H1 (cell line): ENCODE results near the gene NEGR1. TPM values are rescaled to one million over a fixed set of nuclear protein-coding genes. Genes with fewer than 3 reads are reported as not detected.
A peak's percentile ranks its signal among the peaks of the same experiment; 100 is the strongest.

Experiments used
- CTCF ChIA-PET: fragments of 300-600 bp; sonication (Branson Sonifier 250); formaldehyde crosslinking; loops from one replicate; lab custom pipeline; 2021; ENCODE audit not compliant: partially characterized antibody; lab: Charles Lee
- POLR2A ChIA-PET: fragments of 300-600 bp; sonication (Branson Sonifier 250); formaldehyde crosslinking; loops from one replicate; lab custom pipeline; 2021; ENCODE audit warnings: inconsistent platforms; ENCODE audit not compliant: partially characterized antibody; lab: Charles Lee
- DNase-seq, 2 experiments: peaks; one replicate each; pipeline versions ENCODE4 v3.0.0 to v3.0.0-alpha.2; 2010 to 2022; ENCODE audit warnings: low spot score in 2 of 2, low read depth in 1 of 2, mixed read lengths in 1 of 2
- FAIRE-seq: peaks from 2 replicates; lab custom pipeline; 2011; peaks lifted over from hg19 to GRCh38; lab: Jason Lieb, UNC
- H2AFZ ChIP-seq: 2 replicates; pipeline ENCODE4 v1.8.1; 2012; ENCODE audit warnings: low read length, inconsistent platforms
- H2AK5ac ChIP-seq: 2 replicates; pipeline ENCODE4 v1.6.1; 2013; ENCODE audit warnings: low read depth, low read length
- H2BK120ac ChIP-seq: replicated peaks from 2 replicates; pipeline ENCODE3; 2013; ENCODE audit warnings: low read depth, low read length, inconsistent platforms
- H2BK12ac ChIP-seq: 2 replicates; pipeline ENCODE4 v1.6.1; 2013; ENCODE audit warnings: low read depth, low read length
- H2BK15ac ChIP-seq: 2 replicates; pipeline ENCODE4 v1.6.1; 2013; ENCODE audit warnings: low read length
- H2BK20ac ChIP-seq: 2 replicates; pipeline ENCODE4 v1.6.1; 2013; ENCODE audit warnings: low read length
- H2BK5ac ChIP-seq: 2 replicates; pipeline ENCODE4 v1.6.1; 2013; ENCODE audit warnings: low read depth, low read length
- H3K14ac ChIP-seq: 2 replicates; pipeline ENCODE4 v1.6.1; 2013; ENCODE audit warnings: inconsistent platforms; ENCODE audit not compliant: insufficient read length
- H3K18ac ChIP-seq: 2 replicates; pipeline ENCODE4 v1.6.1; 2013; ENCODE audit warnings: low read length; ENCODE audit errors: extremely low read depth
- H3K23ac ChIP-seq: 2 replicates; pipeline ENCODE4 v1.6.1; 2013; ENCODE audit warnings: inconsistent platforms; ENCODE audit not compliant: insufficient read length
- H3K23me2 ChIP-seq: 2 replicates; pipeline ENCODE4 v1.6.1; 2013; ENCODE audit warnings: low read depth, low read length
- H3K27ac ChIP-seq: 2 replicates; pipeline ENCODE4 v1.6.1; 2011; ENCODE audit warnings: low read depth, low read length, inconsistent platforms
- H3K27me3 ChIP-seq, 4 experiments: replicated peaks in 1 of 4; 1 replicate in 1 of 4; 2 replicates in 3 of 4; pipeline versions ENCODE4 v1.6.1 to v1.8.1; 2011 to 2013; ENCODE audit warnings: low read length in 3 of 4, mild to moderate bottlenecking in 3 of 4, inconsistent platforms in 2 of 4, mixed read lengths in 2 of 4, moderate library complexity in 1 of 4; ENCODE audit not compliant: control insufficient read depth in 3 of 4, insufficient read depth in 3 of 4; ENCODE audit errors: extremely low read depth in 1 of 4
- H3K36me3 ChIP-seq, 4 experiments: 2 replicates each; pipeline versions ENCODE4 v1.6.1 to v1.8.1; 2011 to 2013; ENCODE audit warnings: mild to moderate bottlenecking in 4 of 4, low read length in 3 of 4, moderate library complexity in 2 of 4, control low read depth in 1 of 4, inconsistent platforms in 1 of 4; ENCODE audit not compliant: insufficient read depth in 4 of 4, control insufficient read depth in 2 of 4
- H3K4ac ChIP-seq: replicated peaks from 2 replicates; pipeline ENCODE3; 2013; ENCODE audit warnings: low read length, low read depth, mixed read lengths, inconsistent platforms; ENCODE audit not compliant: insufficient read length
- H3K4me1 ChIP-seq, 4 experiments: replicated peaks in 1 of 4; 1 replicate in 1 of 4; 2 replicates in 3 of 4; pipeline versions ENCODE4 v1.6.1 to v1.8.1; 2011 to 2013; ENCODE audit warnings: low read length in 3 of 4, inconsistent platforms in 2 of 4, mixed read lengths in 1 of 4; ENCODE audit not compliant: insufficient read depth in 4 of 4, control insufficient read depth in 3 of 4
- H3K4me2 ChIP-seq, 2 experiments: 2 replicates each; pipeline versions ENCODE4 v1.6.1 to v1.8.1; 2011 to 2013; ENCODE audit warnings: low read depth in 2 of 2, low read length in 2 of 2, control low read depth in 1 of 2, inconsistent platforms in 1 of 2, mild to moderate bottlenecking in 1 of 2; ENCODE audit not compliant: insufficient read depth in 1 of 2
- H3K4me3 ChIP-seq, 4 experiments: fragments of 200-600, 300-600 bp in 1 of 4; sonication (generic), shearing (Covaris generic), sonication (Bioruptor Twin) in 1 of 4; 2 replicates each; pipeline versions ENCODE4 v1.5.1 to v1.8.1; 2011 to 2016; ENCODE audit warnings: low read length in 4 of 4, low read depth in 3 of 4, control low read depth in 2 of 4, inconsistent platforms in 2 of 4, mild to moderate bottlenecking in 2 of 4, mixed read lengths in 1 of 4, moderate library complexity in 1 of 4; ENCODE audit not compliant: insufficient read depth in 2 of 4; ENCODE audit errors: extremely low read depth in 1 of 4
- H3K56ac ChIP-seq: replicated peaks from 2 replicates; pipeline ENCODE3; 2013; ENCODE audit warnings: low read depth, mild to moderate bottlenecking, mixed read lengths, low read length, inconsistent platforms; ENCODE audit not compliant: insufficient read length
- H3K79me1 ChIP-seq: 2 replicates; pipeline ENCODE4 v1.6.1; 2013; ENCODE audit warnings: low read depth, low read length, control low read depth
- H3K79me2 ChIP-seq, 2 experiments: 2 replicates each; pipeline versions ENCODE4 v1.6.1 to v1.8.1; 2012 to 2013; ENCODE audit warnings: low read length in 2 of 2, mild to moderate bottlenecking in 2 of 2, inconsistent platforms in 1 of 2; ENCODE audit not compliant: insufficient read depth in 2 of 2, control insufficient read depth in 1 of 2
- H3K9ac ChIP-seq, 4 experiments: replicated peaks in 1 of 4; 1 replicate in 1 of 4; 2 replicates in 3 of 4; pipeline versions ENCODE4 v1.6.1 to v1.8.1; 2011 to 2013; ENCODE audit warnings: low read depth in 3 of 4, low read length in 3 of 4, control low read depth in 2 of 4, mild to moderate bottlenecking in 2 of 4, moderate library complexity in 2 of 4, inconsistent platforms in 1 of 4; ENCODE audit errors: extremely low read depth in 1 of 4
- H3K9me3 ChIP-seq, 2 experiments: 2 replicates each; pipeline versions ENCODE4 v1.6.1 to v1.8.1; 2012 to 2013; ENCODE audit warnings: mild to moderate bottlenecking in 2 of 2, moderate library complexity in 2 of 2, control low read depth in 1 of 2, inconsistent platforms in 1 of 2, low read depth in 1 of 2, low read length in 1 of 2, mixed read lengths in 1 of 2; ENCODE audit not compliant: insufficient read depth in 2 of 2
- H4K20me1 ChIP-seq, 2 experiments: replicated peaks in 1 of 2; 2 replicates each; pipeline versions ENCODE3 to v1.8.1; 2011 to 2013; ENCODE audit warnings: inconsistent platforms in 2 of 2, low read length in 2 of 2, mild to moderate bottlenecking in 1 of 2; ENCODE audit not compliant: insufficient read depth in 2 of 2, control insufficient read depth in 1 of 2
- H4K5ac ChIP-seq: 2 replicates; pipeline ENCODE4 v1.6.1; 2013; ENCODE audit warnings: low read length, low read depth, mixed read lengths, inconsistent platforms; ENCODE audit not compliant: insufficient read length
- H4K8ac ChIP-seq: 2 replicates; pipeline ENCODE4 v1.8.0; 2013; ENCODE audit warnings: mild to moderate bottlenecking, moderate library complexity, low read length, inconsistent platforms; ENCODE audit not compliant: insufficient read depth; ENCODE audit errors: extremely low read depth
- H4K91ac ChIP-seq: replicated peaks from 2 replicates; pipeline ENCODE3; 2013; ENCODE audit warnings: low read length, mixed read lengths, inconsistent platforms; ENCODE audit not compliant: insufficient read length
- ATF2 ChIP-seq: IDR thresholded peaks from 2 replicates; pipeline ENCODE4 v1.6.1; 2012; ENCODE audit warnings: low read length, inconsistent platforms
- BRCA1 ChIP-seq: IDR thresholded peaks from 2 replicates; pipeline ENCODE4 v1.6.1; 2012; ENCODE audit warnings: low read depth, low read length, improper control_type of control experiment
- JUN ChIP-seq: IDR thresholded peaks from 2 replicates; pipeline ENCODE4 v1.6.1; 2011; ENCODE audit warnings: low read depth, mild to moderate bottlenecking, improper control_type of control experiment, low read length
- RBBP5 ChIP-seq: IDR thresholded peaks from 2 replicates; pipeline ENCODE4 v1.7.1; 2012; ENCODE audit warnings: low read depth, mild to moderate bottlenecking, inconsistent platforms, low read length, moderate library complexity, borderline replicate concordance
- SP4 ChIP-seq: IDR thresholded peaks from 2 replicates; pipeline ENCODE4 v1.6.1; 2012; ENCODE audit warnings: low read length, inconsistent platforms
- WGBS, 2 experiments: shearing (Covaris generic) in 1 of 2; methylation state at CpG; one replicate each; pipeline versions ENCODE4 v1.1.6 to v1.1.7; 2013 to 2015; ENCODE audit warnings: low lambda C conversion rate in 2 of 2, mixed read lengths in 2 of 2, inconsistent platforms in 1 of 2, low coverage in 1 of 2, missing lambda C conversion rate in 1 of 2; ENCODE audit not compliant: insufficient replicate concordance in 2 of 2, insufficient coverage in 1 of 2, insufficient read length in 1 of 2; ENCODE audit errors: extremely low coverage in 1 of 2, missing lambda C conversion rate in 1 of 2; 5-methylcytosine and 5-hydroxymethylcytosine counted together
- polyA plus RNA-seq, 7 experiments: library from polyadenylated mRNA; depleted of rRNA in 3 of 7; stranded (reverse) in 5 of 7; unstranded in 2 of 7; fragments of >200 nt in 5 of 7; fragments of 200-250 nt in 2 of 7; gene quantifications; 1 replicate in 5 of 7; 2 replicates in 1 of 7; 4 replicates in 1 of 7; pipeline versions ENCODE4 v1.2.1 to v1.2.3, GENCODE V29; 2011 to 2013; ENCODE audit warnings: missing spikeins in 2 of 7, mixed read lengths in 2 of 7
- total RNA-seq: library from RNA; stranded (reverse); fragmentation: NEBNext Ultra II Directional; extraction: Animal tissue kit (Norgen Biotek cat#: 25700); gene quantifications from 2 replicates; pipeline ENCODE4 v1.2.1, GENCODE V29; 2021

The NEGR1 gene
- total and polyA plus RNA-seq, 2 of the 8 experiments (the other 6 are each of a cell fraction or from before 2014, with no cell fraction given), result 0.71 to 1.3 TPM

GRCh38 chr1:71780681-71781080, 501.7 kb downstream of the NEGR1 start:
- no peaks in the 10 kb centered on the region for H4K20me1 ChIP-seq
- 92% methylated on average over 3 of the region's 3 CpGs; no CpG with 5 or more reads in 1 of the 2 experiments for WGBS, 2 experiments
- TF ChIP-seq ATF2 (no peak), BRCA1 (no peak), SP4 (no peak), RBBP5 (no peak), JUN (no peak)

More at GRCh38 chr1:71780681-71781080, 501.7 kb downstream of the NEGR1 start:
- Histone ChIP-seq H2BK120ac (no peak overlapping the region), H2BK15ac (no peak overlapping the region), H3K14ac (no peak overlapping the region), H3K36me3 (no peaks in the 10 kb centered on the region), H3K18ac (no peak overlapping the region), H3K9me3 (no peaks in the 10 kb centered on the region), H2BK20ac (no peak overlapping the region), H3K27ac (no peak overlapping the region), H3K23me2 (no peaks in the 10 kb centered on the region), H3K27me3 (no peaks in the 10 kb centered on the region), H3K23ac (no peak overlapping the region), H2AFZ (0 out of 2 replicates have a peak overlapping the region, but pooled peaks have one; percentile 6), H4K5ac (no peak overlapping the region), H2AK5ac (no peak overlapping the region), H3K79me2 (no peaks in the 10 kb centered on the region), H4K91ac (no peak overlapping the region), H3K4me1 (peaks cover 0 to 3% (median 0%) of the 10 kb centered on the region in 4 experiments; a peak in 3 of 7 replicates), H4K8ac (no peak overlapping the region), H2BK5ac (no peak overlapping the region), H3K79me1 (no peaks in the 10 kb centered on the region), H3K56ac (no peak overlapping the region), H3K4ac (no peak overlapping the region), H3K9ac (no peak overlapping the region), H3K4me2 (no peak overlapping the region), H3K4me3 (no peak overlapping the region), H2BK12ac (no peak overlapping the region)
- no peak for FAIRE-seq
- DNase-seq, result no peak
- ChIA-PET CTCF (no interaction called here), POLR2A (no interaction called here)
